ENCODE data around the gene SUSD3.
"Not testable (repeated sequence)": the region's sequence is repeated elsewhere in the genome, so short reads cannot be mapped to it uniquely, and the experiment has no call there.

Gene SUSD3

GRCh38 chr9:93093877-93094657, 35.6 kb downstream of the SUSD3 start:
- DNase-seq, result no peak

GRCh38 chr9:93094658-93095204, 36.2 kb downstream of the SUSD3 start:
- DNase-seq, result peak; percentile 10

GRCh38 chr9:93095205-93096130, 37.0 kb downstream of the SUSD3 start:
- peak; percentile 99 for DNase-seq

DNA sequence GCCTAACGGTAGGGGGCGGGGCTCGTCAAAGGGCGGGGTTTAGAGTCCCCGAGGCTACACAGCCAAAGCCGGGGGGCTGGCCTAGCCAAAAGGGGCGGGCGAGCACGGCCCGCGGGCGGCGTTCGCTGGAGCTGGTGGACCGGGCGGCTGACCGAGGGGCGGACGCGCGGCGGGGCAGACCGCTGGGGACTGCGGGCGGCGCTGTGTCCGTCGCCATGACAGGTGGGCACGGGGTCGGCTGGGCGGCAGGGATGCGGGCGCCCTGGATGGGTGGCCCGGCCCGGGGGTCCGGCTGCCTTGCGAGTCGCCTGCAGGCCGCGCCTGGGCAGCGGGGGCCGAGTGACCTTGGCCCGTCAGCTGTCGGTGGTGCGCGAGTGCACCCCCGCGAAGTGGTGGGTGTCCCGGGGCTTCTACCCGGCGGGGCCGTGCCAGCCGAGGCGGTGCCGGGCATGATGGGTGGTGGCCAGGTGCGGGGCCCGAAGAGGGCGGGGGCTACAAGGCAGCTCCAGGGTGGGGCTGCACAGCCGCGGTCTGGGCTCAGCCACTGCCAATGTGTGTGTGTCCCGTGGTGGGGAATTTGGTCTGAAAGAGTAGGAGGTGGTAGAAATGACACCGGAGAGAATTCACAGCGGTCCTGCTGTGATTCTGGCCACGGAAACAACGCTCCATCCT, 37.8 kb downstream of the SUSD3 start, which contains the start of gene CARD19:
TSS of gene CARD19 (plus strand) at position 87 of the 672 bp plus-strand sequence. CDS start at position 216, 129 bp downstream.
- DNase-seq, result peak; percentile 20

DNA sequence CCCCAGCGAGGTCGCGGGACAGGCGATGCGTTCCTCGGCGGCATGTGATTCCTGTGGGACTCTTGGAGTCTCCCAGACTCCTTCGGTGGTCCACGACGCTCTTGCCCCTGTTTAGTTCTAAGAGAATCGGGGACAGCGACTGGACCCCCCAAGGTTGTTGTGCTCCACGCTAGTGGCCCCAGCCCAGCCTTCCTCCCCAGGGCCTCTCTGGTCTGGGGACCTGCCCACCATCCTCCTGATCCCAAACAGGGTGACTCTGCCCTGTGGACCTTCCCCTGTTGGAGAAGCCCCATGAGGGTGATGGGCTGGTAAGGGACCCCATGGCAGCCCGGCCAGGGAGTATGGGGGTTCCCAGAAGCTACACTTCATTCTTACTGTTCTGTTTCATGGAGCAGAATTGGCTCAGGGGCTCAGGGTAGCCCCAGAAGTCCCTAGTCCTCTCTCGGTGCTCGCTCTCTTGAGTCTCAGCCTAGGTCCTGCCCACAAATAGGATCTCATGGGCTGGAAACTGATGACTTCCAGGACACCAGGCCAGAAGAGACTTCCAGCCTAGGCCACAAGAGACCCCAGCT, 38.4 kb downstream of the SUSD3 start:
- DNase-seq, result no peak

DNA sequence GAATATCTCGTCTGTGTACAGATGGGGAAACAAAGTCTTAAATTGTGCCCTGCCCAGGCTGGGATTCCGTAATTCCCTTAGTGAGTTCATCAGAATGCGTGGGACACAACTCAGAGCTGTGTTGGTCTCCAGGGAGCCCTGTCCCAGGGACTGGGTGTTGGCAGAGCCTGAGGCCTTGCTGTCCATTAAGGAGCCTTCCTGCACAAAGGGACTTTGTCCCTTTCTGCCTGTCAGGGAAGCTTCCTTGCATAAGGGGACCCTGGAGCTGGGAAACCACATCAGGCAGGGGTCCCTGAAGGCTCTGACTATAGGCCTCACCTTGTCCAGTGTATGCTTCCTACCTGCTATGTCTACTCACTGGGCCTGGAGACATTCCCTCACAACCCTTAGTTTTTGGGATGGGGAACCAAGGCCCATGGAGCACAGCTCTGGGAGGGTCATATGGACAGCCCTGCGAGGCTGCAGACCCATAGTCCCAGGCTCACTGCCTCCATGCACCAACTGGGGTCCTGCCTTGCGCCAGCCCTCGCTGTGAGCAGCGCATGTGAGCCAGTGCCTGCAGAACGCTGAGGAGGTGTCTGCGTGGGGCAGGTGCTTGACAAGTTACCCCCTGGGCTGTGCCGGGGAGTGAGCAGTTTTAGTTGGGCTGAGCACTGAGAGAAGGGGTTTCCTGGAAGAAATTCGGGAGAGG, 39.2 kb downstream of the SUSD3 start:
- no peak for DNase-seq

GRCh38 chr9:93098236-93098946, 39.9 kb downstream of the SUSD3 start:
- peak; percentile 94 for DNase-seq

DNA sequence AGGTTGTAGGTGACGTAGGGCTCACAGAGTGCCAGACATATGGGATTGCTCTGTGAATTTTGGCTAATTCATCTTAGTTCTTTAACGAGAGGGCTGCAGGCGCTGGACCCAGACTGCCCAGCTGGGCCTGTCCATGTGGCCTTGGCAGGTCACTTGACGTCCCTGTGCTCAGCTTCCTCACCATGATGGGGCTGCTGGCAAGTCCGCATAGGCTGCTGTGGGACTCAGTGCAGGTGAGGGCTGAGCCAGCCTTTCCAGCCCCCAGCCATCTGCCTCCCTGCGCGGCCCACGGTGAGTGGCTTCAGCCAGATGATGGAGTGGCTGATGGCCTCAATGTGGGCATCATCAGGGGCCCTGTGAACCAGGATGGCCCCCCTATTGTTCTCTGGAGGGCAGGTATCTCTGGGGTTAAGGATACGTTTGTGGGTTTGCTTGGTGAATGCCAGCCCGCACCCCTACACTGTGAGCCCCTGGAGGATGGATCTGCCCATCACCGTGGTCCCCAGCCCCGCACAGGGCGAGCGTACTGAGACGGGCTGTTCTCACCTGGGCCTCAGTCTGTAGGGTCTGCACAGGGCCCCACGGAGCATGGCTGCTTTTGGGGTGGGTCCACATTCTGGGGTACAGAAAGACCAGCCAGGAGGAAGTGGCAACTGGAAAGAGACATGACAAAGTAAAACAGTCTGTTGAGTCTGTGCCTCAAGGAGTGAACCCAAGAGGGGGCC, 41.2 kb downstream of the SUSD3 start:
- no peak for DNase-seq

- DNase-seq, result no peak
Observed at GRCh38 chr9:93100276-93100636, 41.8 kb downstream of the SUSD3 start.

- DNase-seq, result not testable (repeated sequence)
Observed at GRCh38 chr9:93101086-93101485, 42.6 kb downstream of the SUSD3 start.

GRCh38 chr9:93105620-93106019, 47.1 kb downstream of the SUSD3 start:
- DNase-seq, result no peak

GRCh38 chr9:93107151-93107824, 48.8 kb downstream of the SUSD3 start:
- no peak for DNase-seq

- no peak for DNase-seq
Observed at GRCh38 chr9:93107825-93108161, 49.3 kb downstream of the SUSD3 start.

- no peak for DNase-seq
Observed at GRCh38 chr9:93108291-93109041, 50.0 kb downstream of the SUSD3 start.

GRCh38 chr9:93110311-93110855, 51.9 kb downstream of the SUSD3 start:
- DNase-seq, result no peak

- DNase-seq, result no peak
Observed at GRCh38 chr9:93111001-93111370, 52.5 kb downstream of the SUSD3 start.

- DNase-seq, result no peak
Observed at GRCh38 chr9:93111371-93112115, 53.0 kb downstream of the SUSD3 start.
